Neural progenitor cell (in vitro differentiated cells): Measurements from ENCODE around the gene FFAR3.

ENCODE experiments used
- EZH2 ChIP-seq: fragments of 200-600 bp; sonication (generic); IDR thresholded peaks from 2 replicates; pipeline ENCODE4 v1.6.1; 2017; ENCODE audit warnings: antibody characterized with exemption, mild to moderate bottlenecking, moderate library complexity
- EZH2phosphoT487 ChIP-seq: fragments of 200-600 bp; sonication (generic); IDR thresholded peaks from 2 replicates; pipeline ENCODE4 v1.6.1; 2017; ENCODE audit warnings: antibody characterized with exemption
- TF ChIP-seq, protein P1 (sequence below): fragments of 200-600 bp; sonication (generic); IDR thresholded peaks from 2 replicates; pipeline ENCODE4 v1.5.1; 2017; ENCODE audit warnings: antibody characterized with exemption, mild to moderate bottlenecking

DNA sequence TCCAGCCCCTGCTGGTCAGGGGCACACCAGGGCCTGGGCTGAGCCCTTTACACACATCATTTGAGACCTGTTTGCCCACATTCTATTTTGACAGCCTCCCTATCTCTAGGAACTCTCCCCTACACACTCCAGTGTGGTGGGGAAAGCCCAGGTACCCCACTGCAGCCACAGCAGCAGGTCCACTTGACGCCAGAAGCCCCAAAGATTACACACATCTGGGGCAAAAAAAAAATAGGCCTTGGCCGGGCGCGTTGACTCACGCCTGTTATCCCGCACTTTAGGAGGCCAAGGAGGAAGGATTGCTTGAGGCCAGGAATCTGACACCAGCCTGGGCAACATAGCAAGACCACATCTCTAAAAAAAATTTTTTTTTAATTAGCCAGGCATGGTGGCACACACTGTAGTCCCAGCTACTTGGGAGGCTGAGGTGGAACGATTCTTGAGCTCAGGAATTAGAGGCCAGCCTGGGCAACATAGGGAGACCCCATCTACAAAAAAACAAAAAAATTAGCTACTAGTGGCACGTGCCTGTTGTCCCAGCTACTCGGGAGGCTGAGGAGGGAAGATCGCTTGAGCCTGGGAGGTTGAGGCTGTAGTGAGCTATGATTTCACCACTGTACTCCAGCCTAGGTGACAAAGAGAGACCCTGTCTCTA is 47.3 kb upstream of the FFAR3 start:
- TF ChIP-seq, protein P1, sequence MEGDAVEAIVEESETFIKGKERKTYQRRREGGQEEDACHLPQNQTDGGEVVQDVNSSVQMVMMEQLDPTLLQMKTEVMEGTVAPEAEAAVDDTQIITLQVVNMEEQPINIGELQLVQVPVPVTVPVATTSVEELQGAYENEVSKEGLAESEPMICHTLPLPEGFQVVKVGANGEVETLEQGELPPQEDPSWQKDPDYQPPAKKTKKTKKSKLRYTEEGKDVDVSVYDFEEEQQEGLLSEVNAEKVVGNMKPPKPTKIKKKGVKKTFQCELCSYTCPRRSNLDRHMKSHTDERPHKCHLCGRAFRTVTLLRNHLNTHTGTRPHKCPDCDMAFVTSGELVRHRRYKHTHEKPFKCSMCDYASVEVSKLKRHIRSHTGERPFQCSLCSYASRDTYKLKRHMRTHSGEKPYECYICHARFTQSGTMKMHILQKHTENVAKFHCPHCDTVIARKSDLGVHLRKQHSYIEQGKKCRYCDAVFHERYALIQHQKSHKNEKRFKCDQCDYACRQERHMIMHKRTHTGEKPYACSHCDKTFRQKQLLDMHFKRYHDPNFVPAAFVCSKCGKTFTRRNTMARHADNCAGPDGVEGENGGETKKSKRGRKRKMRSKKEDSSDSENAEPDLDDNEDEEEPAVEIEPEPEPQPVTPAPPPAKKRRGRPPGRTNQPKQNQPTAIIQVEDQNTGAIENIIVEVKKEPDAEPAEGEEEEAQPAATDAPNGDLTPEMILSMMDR: no peak
- TF ChIP-seq EZH2phosphoT487 (no peak), EZH2 (no peak)
